Activated B cell treated with CpG ODN at 0.5 μM for 24 hours (primary cell): Measurements from ENCODE around the gene DNM1L. TPM values are rescaled to one million over a fixed set of nuclear protein-coding genes. Genes with fewer than 3 reads are reported as not detected.

Source experiments
- ATAC-seq: fragments of 200-7000 bp; cut with Tn5 transposase; one replicate; pipeline ENCODE4 v1.10.0; 2021; ENCODE audit warnings: low read depth, mild to moderate bottlenecking, moderate library complexity
- CTCF ChIA-PET: fragments of 350-600 bp; sonication (Branson Sonifier 250); formaldehyde crosslinking; loops from one replicate; lab custom pipeline; 2021; ENCODE audit warnings: antibody characterized with exemption; lab: Charles Lee
- POLR2A ChIA-PET: fragments of 350-600 bp; sonication (Branson Sonifier 250); formaldehyde crosslinking; loops from one replicate; lab custom pipeline; 2021; ENCODE audit warnings: antibody characterized with exemption; lab: Charles Lee
- DNase-seq: peaks from one replicate; pipeline ENCODE4 v3.0.0; 2022
- H3K27ac Mint-ChIP-seq: one replicate; pipeline ENCODE4 v1.8.0; 2020; ENCODE audit warnings: mixed read lengths
- H3K27me3 Mint-ChIP-seq: one replicate; pipeline ENCODE4 v1.8.0; 2021; ENCODE audit warnings: mixed read lengths
- H3K36me3 Mint-ChIP-seq: one replicate; pipeline ENCODE4 v1.8.0; 2021; ENCODE audit warnings: low read depth, mixed read lengths
- H3K4me1 Mint-ChIP-seq: one replicate; pipeline ENCODE4 v1.8.0; 2021; ENCODE audit warnings: mixed read lengths
- H3K4me3 Mint-ChIP-seq: one replicate; pipeline ENCODE4 v1.8.0; 2020; ENCODE audit warnings: mild to moderate bottlenecking, mixed read lengths
- H3K9me3 Mint-ChIP-seq: one replicate; pipeline ENCODE4 v1.8.0; 2020; ENCODE audit warnings: mixed read lengths
- CTCF ChIP-seq: fragments of 200-600 bp; IDR thresholded peaks from one replicate; pipeline ENCODE4 v1.8.0; 2022; ENCODE audit warnings: antibody characterized with exemption, mild to moderate bottlenecking
- intact Hi-C: fragments of 100-400 bp; cut with micrococcal nuclease; formaldehyde crosslinking; loops from one replicate; pipeline ENCODE4 v1.15.1; 2024
- total RNA-seq: library from RNA; stranded (reverse); gene quantifications from 2 replicates; pipeline ENCODE4 v1.2.3, GENCODE V29; 2022

The DNM1L gene
- total RNA-seq, 1 donor from 2014 or later = 83.1 TPM

- intact Hi-C loops = loop anchor here (5.0 kb wide), 1 partner anchor 1365 kb away; no protein-coding TSS in a partner anchor
- H3K9me3 Mint-ChIP-seq = no peaks in the 10 kb centered on the region
- no peaks in the 10 kb centered on the region for H3K27me3 Mint-ChIP-seq
- H3K4me3 Mint-ChIP-seq = no peak overlapping the region
- H3K27ac Mint-ChIP-seq = no peak overlapping the region
- peaks cover 24% of the 10 kb centered on the region for H3K36me3 Mint-ChIP-seq
- CTCF ChIA-PET = interaction anchor here (0.6 to 3.5 kb wide), 3 partner anchors 301 to 1264 kb away, joined by 5 to 51 read pairs (median 43); partner anchors contain the start of gene ALG10
- H3K4me1 Mint-ChIP-seq = peaks cover 29% of the 10 kb centered on the region
- POLR2A ChIA-PET = interaction anchor here (1.2 kb wide), 1 partner anchor 12 kb away, joined by 3 read pairs; no protein-coding TSS in a partner anchor
- ATAC-seq = no peak
- no peak for DNase-seq
- no peak for TF ChIP-seq CTCF
Observed at GRCh38 chr12:32757157-32757556, 78.1 kb downstream of the DNM1L start.

GRCh38 chr12:32761716-32762115 lies 82.6 kb downstream of the DNM1L start:
- ChIA-PET POLR2A (interaction anchor here (0.6 kb wide), 1 partner anchor 1260 kb away, joined by 3 read pairs; no protein-coding TSS in a partner anchor), CTCF (interaction anchor here (1.0 kb wide), 1 partner anchor 158 kb away, joined by 3 read pairs; no protein-coding TSS in a partner anchor)
- Mint-ChIP-seq H3K27me3 (peaks cover 2% of the 10 kb centered on the region), H3K4me3 (peak overlapping the region; percentile 11), H3K36me3 (no peaks in the 10 kb centered on the region), H3K27ac (peak overlapping the region; percentile 8), H3K9me3 (no peaks in the 10 kb centered on the region), H3K4me1 (peaks cover 17% of the 10 kb centered on the region)
- no peak for DNase-seq
- intact Hi-C loops = no loop called here
- TF ChIP-seq CTCF = no peak
- peak; percentile 54 for ATAC-seq

- ATAC-seq (no peak), DNase-seq (no peak)
- ChIA-PET CTCF (no interaction called here), POLR2A (no interaction called here)
- TF ChIP-seq CTCF = no peak
- Mint-ChIP-seq H3K36me3 (no peaks in the 10 kb centered on the region), H3K27ac (no peak overlapping the region), H3K4me1 (peaks cover 17% of the 10 kb centered on the region), H3K27me3 (peaks cover 20% of the 10 kb centered on the region), H3K4me3 (no peak overlapping the region), H3K9me3 (no peaks in the 10 kb centered on the region)
- intact Hi-C loops = no loop called here
Observed at GRCh38 chr12:32765906-32766305, 86.8 kb downstream of the DNM1L start.

- H3K27ac Mint-ChIP-seq = no peak overlapping the region
- DNase-seq = no peak
- POLR2A ChIA-PET = no interaction called here
- H3K4me3 Mint-ChIP-seq = no peak overlapping the region
- intact Hi-C loops = no loop called here
- CTCF ChIA-PET = no interaction called here
- no peak for TF ChIP-seq CTCF
- no peak for ATAC-seq
- no peaks in the 10 kb centered on the region for H3K36me3 Mint-ChIP-seq
- H3K4me1 Mint-ChIP-seq = no peaks in the 10 kb centered on the region
- H3K27me3 Mint-ChIP-seq = peaks cover 21% of the 10 kb centered on the region
- H3K9me3 Mint-ChIP-seq = no peaks in the 10 kb centered on the region
Observed at GRCh38 chr12:32768518-32768917, 89.4 kb downstream of the DNM1L start.

- Mint-ChIP-seq H3K4me1 (no peaks in the 10 kb centered on the region), H3K27me3 (peaks cover 25% of the 10 kb centered on the region), H3K9me3 (no peaks in the 10 kb centered on the region), H3K4me3 (no peak overlapping the region), H3K36me3 (no peaks in the 10 kb centered on the region), H3K27ac (no peak overlapping the region)
- DNase-seq (no peak), ATAC-seq (no peak)
- CTCF ChIA-PET = no interaction called here
- no peak for TF ChIP-seq CTCF
- intact Hi-C loops = no loop called here
- POLR2A ChIA-PET = no interaction called here
Observed at GRCh38 chr12:32770141-32770540, 91.0 kb downstream of the DNM1L start.
